Stimulated activated memory B cell treated with anti-CD40 and anti-IgM and Interleukin-4, amounts not matched to agents 10 μg/mL and 1 μg/mL and 100 μg/mL, for 72 hours (primary cell): ENCODE measurements around the gene USP31.

Source experiments
- ATAC-seq: fragments of 150-1000 bp; cut with Tn5 transposase; 2 replicates; pipeline ENCODE4 v1.10.0; 2021
- H3K27ac Mint-ChIP-seq: one replicate; pipeline ENCODE4 v1.8.0; 2022; ENCODE audit warnings: mild to moderate bottlenecking, mixed read lengths
- H3K27me3 Mint-ChIP-seq: one replicate; pipeline ENCODE4 v1.8.0; 2022; ENCODE audit warnings: mixed read lengths
- H3K36me3 Mint-ChIP-seq: one replicate; pipeline ENCODE4 v1.8.0; 2022; ENCODE audit warnings: mixed read lengths
- H3K4me1 Mint-ChIP-seq: one replicate; pipeline ENCODE4 v1.8.0; 2022; ENCODE audit warnings: mixed read lengths
- H3K4me3 Mint-ChIP-seq: one replicate; pipeline ENCODE4 v1.8.0; 2022; ENCODE audit warnings: mild to moderate bottlenecking, moderate library complexity, mixed read lengths
- H3K9me3 Mint-ChIP-seq: one replicate; pipeline ENCODE4 v1.8.0; 2022; ENCODE audit warnings: mixed read lengths

Gene USP31

GRCh38 chr16:23055481-23055880 lies 93.8 kb downstream of the USP31 start:
- H3K4me1 Mint-ChIP-seq: peaks cover 2% of the 10 kb centered on the region
- ATAC-seq: no peak

DNA sequence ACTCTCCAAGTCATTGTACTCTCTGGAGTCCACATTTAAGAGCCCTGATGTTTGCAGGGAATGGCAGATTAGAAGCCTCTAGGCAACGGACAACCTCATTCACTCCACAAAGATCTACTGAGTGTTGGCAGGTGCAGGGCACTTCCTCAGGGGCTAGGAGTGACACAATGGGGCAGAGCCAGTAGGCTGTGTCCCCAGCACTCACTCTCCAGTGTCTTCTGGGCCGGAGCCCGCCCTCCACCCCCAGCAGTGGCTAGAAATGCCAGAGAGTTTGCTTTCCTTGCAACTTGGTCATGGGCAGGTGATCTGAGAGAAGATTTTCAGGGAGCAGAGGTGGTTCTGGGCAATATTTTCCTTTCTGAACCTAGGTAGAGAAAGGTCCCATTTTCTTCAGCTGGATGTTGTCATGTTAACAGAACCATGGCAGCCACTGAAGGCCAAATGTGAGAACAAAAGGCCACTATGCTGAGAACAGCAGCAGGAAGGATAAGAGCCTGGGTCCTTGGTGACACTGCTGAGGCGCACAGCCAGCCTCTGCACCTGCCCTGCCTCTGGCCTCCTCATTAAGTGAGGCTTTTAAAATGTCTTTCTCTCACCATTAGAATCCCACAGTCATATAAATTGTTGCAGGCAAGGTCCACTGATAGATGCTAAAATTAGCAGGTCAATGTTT lies 96.2 kb downstream of the USP31 start:
- H3K27ac Mint-ChIP-seq: no peak overlapping the region
- peaks cover 72% of the 10 kb centered on the region for H3K27me3 Mint-ChIP-seq
- no peaks in the 10 kb centered on the region for H3K4me1 Mint-ChIP-seq
- no peak overlapping the region for H3K4me3 Mint-ChIP-seq
- peaks cover 9% of the 10 kb centered on the region for H3K9me3 Mint-ChIP-seq
- no peaks in the 10 kb centered on the region for H3K36me3 Mint-ChIP-seq
- ATAC-seq: no peak

More at GRCh38 chr16:23055481-23055880, 93.8 kb downstream of the USP31 start:
- Mint-ChIP-seq H3K27me3 (peaks cover 69% of the 10 kb centered on the region), H3K36me3 (no peaks in the 10 kb centered on the region), H3K27ac (no peak overlapping the region), H3K4me3 (no peak overlapping the region), H3K9me3 (peaks cover 3% of the 10 kb centered on the region)

- Mint-ChIP-seq H3K4me3 (no peak overlapping the region), H3K27me3 (peaks cover 70% of the 10 kb centered on the region), H3K36me3 (no peaks in the 10 kb centered on the region), H3K27ac (no peak overlapping the region), H3K4me1 (no peaks in the 10 kb centered on the region), H3K9me3 (peaks cover 9% of the 10 kb centered on the region)
- no peak for ATAC-seq
Measured at GRCh38 chr16:23052221-23052620, 97.0 kb downstream of the USP31 start.

- H3K36me3 Mint-ChIP-seq: no peaks in the 10 kb centered on the region
- peaks cover 6% of the 10 kb centered on the region for H3K9me3 Mint-ChIP-seq
- H3K4me1 Mint-ChIP-seq: no peaks in the 10 kb centered on the region
- no peak for ATAC-seq
- no peak overlapping the region for H3K4me3 Mint-ChIP-seq
- H3K27ac Mint-ChIP-seq: no peak overlapping the region
- H3K27me3 Mint-ChIP-seq: peaks cover 70% of the 10 kb centered on the region
Measured at GRCh38 chr16:23051587-23051986, 97.7 kb downstream of the USP31 start.

DNA sequence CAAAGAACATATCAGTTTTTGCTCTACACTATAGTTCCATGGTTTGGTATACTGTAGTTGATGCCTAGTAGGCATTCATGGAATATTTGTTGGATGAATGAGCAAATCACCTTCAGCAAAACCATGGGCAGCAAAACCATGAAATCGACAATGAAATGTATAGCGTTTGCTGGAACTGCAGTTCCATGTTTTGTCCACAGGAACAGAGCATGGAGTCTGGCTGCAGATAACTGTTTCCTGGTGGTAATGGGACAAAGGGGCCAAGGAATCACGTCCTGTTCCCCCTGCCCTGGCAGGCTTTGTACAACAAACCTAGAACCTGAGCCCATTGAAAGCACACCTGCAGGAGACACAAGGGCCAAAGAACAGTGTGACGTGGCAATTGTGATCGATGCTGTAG lies 101.1 kb downstream of the USP31 start:
- Mint-ChIP-seq H3K4me1 (no peaks in the 10 kb centered on the region), H3K36me3 (no peaks in the 10 kb centered on the region), H3K27me3 (peaks cover 59% of the 10 kb centered on the region), H3K4me3 (no peak overlapping the region), H3K9me3 (peaks cover 18% of the 10 kb centered on the region), H3K27ac (no peak overlapping the region)
- ATAC-seq: no peak

GRCh38 chr16:23045025-23045424 lies 104.2 kb downstream of the USP31 start:
- no peak overlapping the region for H3K27ac Mint-ChIP-seq
- no peaks in the 10 kb centered on the region for H3K36me3 Mint-ChIP-seq
- H3K4me1 Mint-ChIP-seq: no peaks in the 10 kb centered on the region
- H3K9me3 Mint-ChIP-seq: peaks cover 18% of the 10 kb centered on the region
- no peak overlapping the region for H3K4me3 Mint-ChIP-seq
- H3K27me3 Mint-ChIP-seq: peaks cover 32% of the 10 kb centered on the region
- no peak for ATAC-seq

DNA sequence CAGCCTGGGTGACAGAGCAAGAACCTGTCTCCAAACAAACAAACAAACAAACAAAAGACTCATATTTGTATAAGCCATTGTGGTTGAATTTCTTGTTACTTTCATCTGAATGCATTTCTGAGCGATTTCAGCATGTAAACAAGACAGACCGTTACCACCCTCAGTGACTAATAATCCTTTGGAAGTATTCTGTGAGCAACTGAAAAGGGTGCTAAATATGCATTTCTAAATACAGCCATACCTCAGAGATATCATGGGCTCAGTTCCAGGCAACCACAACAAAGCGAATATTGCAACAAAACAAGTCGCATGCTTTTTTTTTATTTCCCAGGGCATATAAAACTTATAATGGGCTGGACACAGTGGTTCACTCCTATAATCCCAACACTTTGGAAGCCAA lies 109.0 kb downstream of the USP31 start:
- Mint-ChIP-seq H3K27ac (no peak overlapping the region), H3K9me3 (peaks cover 11% of the 10 kb centered on the region), H3K27me3 (peaks cover 10% of the 10 kb centered on the region)

DNA sequence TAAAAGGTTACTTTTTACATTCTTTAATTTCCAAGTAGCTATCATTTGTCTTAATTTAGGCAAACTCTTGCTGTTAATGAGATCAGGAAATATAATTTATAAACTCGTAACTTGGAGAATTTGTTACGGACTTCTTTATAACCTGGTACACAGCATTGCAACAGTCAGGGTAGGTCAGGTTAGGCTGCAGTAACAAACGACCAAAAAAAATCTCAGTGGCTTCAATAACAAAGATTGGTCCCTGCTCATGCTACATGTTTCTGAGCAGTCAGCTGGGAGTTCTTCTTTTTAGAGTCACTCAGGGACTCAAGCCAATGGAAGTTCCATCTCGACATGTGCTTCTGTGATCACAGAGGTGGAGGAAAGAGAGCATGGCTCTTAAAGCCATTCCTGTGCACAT lies 110.1 kb downstream of the USP31 start:
- no peaks in the 10 kb centered on the region for H3K4me1 Mint-ChIP-seq
- H3K27me3 Mint-ChIP-seq: no peaks in the 10 kb centered on the region
- H3K4me3 Mint-ChIP-seq: no peak overlapping the region
- no peak for ATAC-seq
- no peaks in the 10 kb centered on the region for H3K36me3 Mint-ChIP-seq
- H3K27ac Mint-ChIP-seq: no peak overlapping the region
- peaks cover 3% of the 10 kb centered on the region for H3K9me3 Mint-ChIP-seq

More for the DNA sequence above, 109.0 kb downstream of the USP31 start:
- no peak for ATAC-seq
- no peak overlapping the region for H3K4me3 Mint-ChIP-seq
- H3K4me1 Mint-ChIP-seq: no peaks in the 10 kb centered on the region
- no peaks in the 10 kb centered on the region for H3K36me3 Mint-ChIP-seq

DNA sequence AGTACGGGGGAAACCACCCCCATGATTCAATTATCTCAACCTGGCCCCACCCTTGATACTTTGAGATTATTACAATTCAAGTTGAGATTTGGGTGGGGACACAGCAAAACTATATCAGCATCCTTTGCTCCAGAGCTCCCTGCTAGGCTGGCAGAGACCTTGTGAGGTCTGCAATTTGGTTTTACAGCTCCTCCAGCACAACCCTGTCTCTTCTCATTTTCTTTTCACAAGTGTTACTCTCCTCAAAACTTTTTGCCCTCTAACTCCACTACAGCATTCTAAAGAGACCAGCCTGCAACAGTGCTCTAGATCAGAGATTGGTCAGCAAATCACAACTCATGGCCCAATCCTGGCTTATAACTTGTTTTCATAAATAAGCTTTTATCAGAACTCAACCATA lies 114.0 kb downstream of the USP31 start:
- no peak overlapping the region for H3K27ac Mint-ChIP-seq
- peaks cover 5% of the 10 kb centered on the region for H3K36me3 Mint-ChIP-seq
- no peak for ATAC-seq
- H3K9me3 Mint-ChIP-seq: peaks cover 14% of the 10 kb centered on the region
- no peaks in the 10 kb centered on the region for H3K4me1 Mint-ChIP-seq
- H3K27me3 Mint-ChIP-seq: peaks cover 28% of the 10 kb centered on the region
- no peak overlapping the region for H3K4me3 Mint-ChIP-seq

DNA sequence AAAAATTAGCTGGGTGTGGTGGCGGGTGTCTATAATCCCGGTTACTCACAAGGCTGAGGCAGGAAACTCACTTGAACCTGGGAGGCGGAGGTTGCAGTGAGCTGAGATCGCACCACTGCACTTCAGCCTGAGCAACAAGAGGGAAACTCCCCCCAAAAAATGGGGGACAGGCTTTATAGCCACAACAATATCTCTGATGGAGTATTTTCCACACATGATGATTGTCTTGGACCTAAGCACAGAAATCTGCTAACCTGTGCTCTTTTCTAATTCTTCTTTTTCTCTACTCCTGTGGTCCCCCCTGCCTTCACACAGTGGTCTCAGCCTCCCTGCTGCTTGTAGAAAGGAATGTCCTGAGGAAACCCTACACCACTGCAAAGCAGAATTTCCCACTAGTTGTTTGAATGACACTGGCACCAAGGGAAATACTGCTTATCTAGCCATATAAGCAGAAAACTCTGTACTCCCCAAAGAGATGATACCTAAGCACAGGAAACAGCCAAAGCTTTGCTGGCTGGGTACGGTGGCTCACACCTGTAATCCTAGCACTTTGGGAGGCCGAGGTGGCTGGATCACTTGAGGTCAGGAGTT lies 117.6 kb downstream of the USP31 start:
- no peak overlapping the region for H3K27ac Mint-ChIP-seq
- ATAC-seq: no peak
- peaks cover 14% of the 10 kb centered on the region for H3K9me3 Mint-ChIP-seq
- H3K27me3 Mint-ChIP-seq: peaks cover 46% of the 10 kb centered on the region
- no peaks in the 10 kb centered on the region for H3K4me1 Mint-ChIP-seq
- H3K36me3 Mint-ChIP-seq: peaks cover 5% of the 10 kb centered on the region
- no peak overlapping the region for H3K4me3 Mint-ChIP-seq

DNA sequence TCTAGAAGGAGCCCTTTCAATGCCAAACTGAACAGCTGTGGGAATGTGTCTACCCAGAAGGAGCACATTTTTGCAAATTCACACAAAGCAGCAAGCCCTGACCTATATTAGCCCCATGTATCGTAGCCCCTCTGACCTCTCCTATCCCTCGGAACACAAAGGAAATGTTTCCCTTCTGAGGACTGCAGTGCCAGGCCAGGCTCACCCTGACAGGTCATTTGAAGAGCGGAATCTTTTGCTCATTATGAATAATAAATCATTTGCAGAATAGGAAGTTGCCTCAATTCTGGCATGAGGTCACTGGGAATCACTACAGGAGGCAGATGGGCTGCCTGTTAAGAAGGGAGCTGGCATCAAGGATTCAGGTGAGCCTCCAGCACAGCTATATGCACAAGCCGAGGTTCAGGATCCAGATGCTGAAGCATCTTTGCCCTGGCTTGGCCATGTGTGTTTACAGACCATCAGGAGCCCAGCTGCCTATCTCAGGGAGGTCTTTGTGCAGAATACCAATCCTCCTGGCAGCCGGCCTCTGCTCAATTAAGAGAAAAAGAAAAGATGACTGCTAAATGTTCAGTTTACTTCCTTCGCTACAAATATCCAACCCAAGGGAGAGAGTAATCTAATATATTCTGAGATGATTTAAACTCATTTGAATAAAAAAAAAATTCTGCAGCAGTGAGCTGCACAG lies 119.4 kb downstream of the USP31 start:
- no peak for ATAC-seq
- no peak overlapping the region for H3K4me3 Mint-ChIP-seq
- peaks cover 5% of the 10 kb centered on the region for H3K36me3 Mint-ChIP-seq
- H3K4me1 Mint-ChIP-seq: no peaks in the 10 kb centered on the region
- no peak overlapping the region for H3K27ac Mint-ChIP-seq
- peaks cover 48% of the 10 kb centered on the region for H3K27me3 Mint-ChIP-seq
- H3K9me3 Mint-ChIP-seq: peaks cover 14% of the 10 kb centered on the region

GRCh38 chr16:23027386-23027785 lies 121.9 kb downstream of the USP31 start:
- no peaks in the 10 kb centered on the region for H3K9me3 Mint-ChIP-seq
- no peak for ATAC-seq
- peaks cover 54% of the 10 kb centered on the region for H3K27me3 Mint-ChIP-seq
- H3K4me1 Mint-ChIP-seq: no peaks in the 10 kb centered on the region
- no peaks in the 10 kb centered on the region for H3K36me3 Mint-ChIP-seq
- H3K4me3 Mint-ChIP-seq: no peak overlapping the region
- H3K27ac Mint-ChIP-seq: no peak overlapping the region

DNA sequence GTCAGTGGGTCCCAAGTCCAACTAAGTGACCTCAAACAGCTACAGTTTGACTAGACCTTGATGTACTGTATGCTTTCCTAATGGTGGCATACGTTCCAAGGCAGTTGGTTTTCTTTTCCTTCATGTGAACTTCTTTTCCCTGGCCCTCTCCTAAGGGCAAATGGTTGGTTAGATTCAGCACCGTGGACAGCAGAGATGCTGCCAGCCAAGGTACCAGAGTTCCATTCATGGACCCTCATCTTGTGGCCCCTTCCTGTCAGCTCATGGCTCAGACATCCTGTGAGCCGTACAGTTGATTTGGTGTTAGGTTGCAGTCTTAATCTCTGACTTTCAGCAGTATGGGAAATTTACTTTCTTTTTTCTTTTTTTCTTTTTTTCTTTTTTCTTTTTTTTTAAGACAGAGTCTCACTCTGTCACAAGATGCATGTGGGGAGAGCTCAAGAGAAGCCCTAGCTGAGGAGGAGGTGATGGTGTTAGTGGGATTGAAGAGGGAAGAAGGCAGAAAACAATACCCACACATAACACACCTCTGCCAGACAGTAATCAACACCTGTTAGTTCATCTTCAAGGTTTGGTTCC lies 122.4 kb downstream of the USP31 start:
- Mint-ChIP-seq H3K27ac (no peak overlapping the region), H3K27me3 (peaks cover 52% of the 10 kb centered on the region), H3K36me3 (no peaks in the 10 kb centered on the region), H3K4me1 (no peaks in the 10 kb centered on the region), H3K4me3 (no peak overlapping the region), H3K9me3 (no peaks in the 10 kb centered on the region)
- no peak for ATAC-seq

GRCh38 chr16:23025692-23026307 lies 123.5 kb downstream of the USP31 start:
- H3K36me3 Mint-ChIP-seq: no peaks in the 10 kb centered on the region
- H3K9me3 Mint-ChIP-seq: no peaks in the 10 kb centered on the region
- H3K4me3 Mint-ChIP-seq: no peak overlapping the region
- H3K27ac Mint-ChIP-seq: no peak overlapping the region
- H3K27me3 Mint-ChIP-seq: peaks cover 49% of the 10 kb centered on the region
- no peak for ATAC-seq
- no peaks in the 10 kb centered on the region for H3K4me1 Mint-ChIP-seq

DNA sequence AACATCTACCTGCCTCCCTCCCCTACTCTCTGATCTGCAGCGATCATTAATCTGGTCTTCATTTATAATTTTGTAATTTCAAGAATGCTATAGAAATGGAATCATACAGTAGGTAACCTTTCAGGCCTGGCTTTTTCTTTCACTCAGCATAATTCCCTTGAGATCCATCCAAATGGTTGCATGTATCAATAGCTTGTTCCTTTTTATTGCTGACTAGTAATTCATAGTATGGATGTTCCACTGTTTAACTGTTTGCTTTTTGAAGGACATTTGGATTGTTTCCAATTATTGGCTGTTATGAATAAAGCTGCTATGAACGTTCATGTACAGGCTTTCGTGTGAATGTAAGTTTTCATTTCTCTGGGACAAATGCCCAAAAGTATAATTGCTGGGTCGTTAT lies 125.2 kb downstream of the USP31 start:
- Mint-ChIP-seq H3K27ac (no peak overlapping the region), H3K4me1 (no peaks in the 10 kb centered on the region), H3K9me3 (peaks cover 3% of the 10 kb centered on the region), H3K4me3 (no peak overlapping the region), H3K27me3 (peaks cover 34% of the 10 kb centered on the region), H3K36me3 (no peaks in the 10 kb centered on the region)
- ATAC-seq: no peak
